GM18511 (cell line): Measurements from ENCODE around the gene MYOZ1.
"Not testable (repeated sequence)": the region's sequence is repeated elsewhere in the genome, so short reads cannot be mapped to it uniquely, and the experiment has no call there.

Experiments used
- ATAC-seq: cut with Tn5 transposase; IDR thresholded peaks from one replicate; pipeline ENCODE4 v1.9.1; 2021; ENCODE audit warnings: mild to moderate bottlenecking, moderate library complexity; ENCODE audit not compliant: unreplicated experiment

MYOZ1 gene

GRCh38 chr10:73641328-73642060 is at the start of gene MYOZ1:
TSS of gene MYOZ1 (minus strand) at chr10:73641474. CDS start at chr10:73640017, 1,457 bp downstream.
- ATAC-seq, result no peak

GRCh38 chr10:73690755-73691154 is 49.5 kb upstream of the MYOZ1 start:
- ATAC-seq, result not testable (repeated sequence)

GRCh38 chr10:73689596-73689995 is 48.3 kb upstream of the MYOZ1 start:
- not testable (repeated sequence) for ATAC-seq

GRCh38 chr10:73687641-73688040 is 46.4 kb upstream of the MYOZ1 start:
- ATAC-seq, result not testable (repeated sequence)

GRCh38 chr10:73674546-73674945 is 33.3 kb upstream of the MYOZ1 start:
- ATAC-seq, result not testable (repeated sequence)

GRCh38 chr10:73668378-73668777 is 27.1 kb upstream of the MYOZ1 start:
- not testable (repeated sequence) for ATAC-seq

GRCh38 chr10:73666153-73666809 is 25.0 kb upstream of the MYOZ1 start:
- ATAC-seq, result not testable (repeated sequence)

GRCh38 chr10:73665581-73665980 is 24.3 kb upstream of the MYOZ1 start:
- not testable (repeated sequence) for ATAC-seq

GRCh38 chr10:73664156-73665040 is 23.1 kb upstream of the MYOZ1 start:
- ATAC-seq, result not testable (repeated sequence)

- not testable (repeated sequence) for ATAC-seq
Measured at GRCh38 chr10:73663621-73664020, 22.3 kb upstream of the MYOZ1 start.

GRCh38 chr10:73662705-73663104 is 21.4 kb upstream of the MYOZ1 start:
- not testable (repeated sequence) for ATAC-seq

- no peak for ATAC-seq
Measured at GRCh38 chr10:73655990-73656298, 14.7 kb upstream of the MYOZ1 start, which contains the start of gene SYNPO2L. TSS of gene SYNPO2L (minus strand) at chr10:73656029. CDS start at chr10:73655922, 107 bp downstream.

- ATAC-seq, result no peak
Measured at GRCh38 chr10:73655257-73655989, 14.1 kb upstream of the MYOZ1 start.

GRCh38 chr10:73653701-73654100 is 12.4 kb upstream of the MYOZ1 start:
- ATAC-seq, result no peak

GRCh38 chr10:73653195-73653594 is 11.9 kb upstream of the MYOZ1 start:
- no peak for ATAC-seq

GRCh38 chr10:73650537-73651331 is 9.5 kb upstream of the MYOZ1 start:
- ATAC-seq, result peak; percentile 59

- no peak for ATAC-seq
Measured at GRCh38 chr10:73649876-73650536, 8.7 kb upstream of the MYOZ1 start.

GRCh38 chr10:73648975-73649829 is 7.9 kb upstream of the MYOZ1 start:
- no peak for ATAC-seq
